Activated B cell treated with CpG ODN at 0.5 μM for 24 hours (primary cell): ENCODE measurements around the gene ERBB4. TPM values are rescaled to one million over a fixed set of nuclear protein-coding genes. Genes with fewer than 3 reads are reported as not detected.

Experiments used
- ATAC-seq: fragments of 200-7000 bp; cut with Tn5 transposase; one replicate; pipeline ENCODE4 v1.10.0; 2021; ENCODE audit warnings: low read depth, mild to moderate bottlenecking, moderate library complexity
- CTCF ChIA-PET: fragments of 350-600 bp; sonication (Branson Sonifier 250); formaldehyde crosslinking; loops from one replicate; lab custom pipeline; 2021; ENCODE audit warnings: antibody characterized with exemption; lab: Charles Lee
- POLR2A ChIA-PET: fragments of 350-600 bp; sonication (Branson Sonifier 250); formaldehyde crosslinking; loops from one replicate; lab custom pipeline; 2021; ENCODE audit warnings: antibody characterized with exemption; lab: Charles Lee
- DNase-seq: peaks from one replicate; pipeline ENCODE4 v3.0.0; 2022
- H3K27ac Mint-ChIP-seq: one replicate; pipeline ENCODE4 v1.8.0; 2020; ENCODE audit warnings: mixed read lengths
- H3K27me3 Mint-ChIP-seq: one replicate; pipeline ENCODE4 v1.8.0; 2021; ENCODE audit warnings: mixed read lengths
- H3K36me3 Mint-ChIP-seq: one replicate; pipeline ENCODE4 v1.8.0; 2021; ENCODE audit warnings: low read depth, mixed read lengths
- H3K4me1 Mint-ChIP-seq: one replicate; pipeline ENCODE4 v1.8.0; 2021; ENCODE audit warnings: mixed read lengths
- H3K4me3 Mint-ChIP-seq: one replicate; pipeline ENCODE4 v1.8.0; 2020; ENCODE audit warnings: mild to moderate bottlenecking, mixed read lengths
- H3K9me3 Mint-ChIP-seq: one replicate; pipeline ENCODE4 v1.8.0; 2020; ENCODE audit warnings: mixed read lengths
- CTCF ChIP-seq: fragments of 200-600 bp; IDR thresholded peaks from one replicate; pipeline ENCODE4 v1.8.0; 2022; ENCODE audit warnings: antibody characterized with exemption, mild to moderate bottlenecking
- intact Hi-C: fragments of 100-400 bp; cut with micrococcal nuclease; formaldehyde crosslinking; loops from one replicate; pipeline ENCODE4 v1.15.1; 2024
- total RNA-seq: library from RNA; stranded (reverse); gene quantifications from 2 replicates; pipeline ENCODE4 v1.2.3, GENCODE V29; 2022

Gene ERBB4
- total RNA-seq, 1 donor from 2014 or later = not detected

- Mint-ChIP-seq H3K27ac (no peak overlapping the region), H3K4me3 (no peak overlapping the region), H3K4me1 (no peaks in the 10 kb centered on the region), H3K36me3 (no peaks in the 10 kb centered on the region), H3K9me3 (peaks cover 2% of the 10 kb centered on the region), H3K27me3 (no peaks in the 10 kb centered on the region)
- POLR2A ChIA-PET = no interaction called here
- ATAC-seq (no peak), DNase-seq (no peak)
- TF ChIP-seq CTCF = no peak
- intact Hi-C loops = no loop called here
- CTCF ChIA-PET = no interaction called here
These were observed 438.9 kb downstream of the ERBB4 start for GRCh38 chr2:212099658-212100057.

- no peak overlapping the region for H3K4me3 Mint-ChIP-seq
- no peak for DNase-seq
- intact Hi-C loops = no loop called here
- no peak for ATAC-seq
- no peak overlapping the region for H3K27ac Mint-ChIP-seq
- TF ChIP-seq CTCF = no peak
- H3K27me3 Mint-ChIP-seq = no peaks in the 10 kb centered on the region
- peaks cover 2% of the 10 kb centered on the region for H3K9me3 Mint-ChIP-seq
- H3K36me3 Mint-ChIP-seq = no peaks in the 10 kb centered on the region
- POLR2A ChIA-PET = no interaction called here
- no peaks in the 10 kb centered on the region for H3K4me1 Mint-ChIP-seq
- CTCF ChIA-PET = no interaction called here
These were observed 439.6 kb downstream of the ERBB4 start for GRCh38 chr2:212098966-212099365.

- Mint-ChIP-seq H3K4me3 (no peak overlapping the region), H3K27ac (no peak overlapping the region), H3K4me1 (no peaks in the 10 kb centered on the region), H3K27me3 (no peaks in the 10 kb centered on the region), H3K9me3 (no peaks in the 10 kb centered on the region), H3K36me3 (no peaks in the 10 kb centered on the region)
- ATAC-seq = no peak
- ChIA-PET CTCF (no interaction called here), POLR2A (no interaction called here)
- no peak for TF ChIP-seq CTCF
- no peak for DNase-seq
- intact Hi-C loops = no loop called here
These were observed 441.6 kb downstream of the ERBB4 start for GRCh38 chr2:212097001-212097400.

- intact Hi-C loops = no loop called here
- no peak for TF ChIP-seq CTCF
These were observed 448.7 kb downstream of the ERBB4 start for GRCh38 chr2:212089873-212090272.

GRCh38 chr2:212088353-212088752 is 450.2 kb downstream of the ERBB4 start:
- Mint-ChIP-seq H3K27ac (no peak overlapping the region), H3K4me1 (no peaks in the 10 kb centered on the region), H3K4me3 (no peak overlapping the region), H3K36me3 (no peaks in the 10 kb centered on the region), H3K9me3 (no peaks in the 10 kb centered on the region), H3K27me3 (no peaks in the 10 kb centered on the region)
- ChIA-PET CTCF (no interaction called here), POLR2A (no interaction called here)
- ATAC-seq = no peak
- intact Hi-C loops = no loop called here
- TF ChIP-seq CTCF = no peak
- no peak for DNase-seq

More at GRCh38 chr2:212089873-212090272, 448.7 kb downstream of the ERBB4 start:
- no peak overlapping the region for H3K27ac Mint-ChIP-seq
- ChIA-PET CTCF (no interaction called here), POLR2A (no interaction called here)
- H3K27me3 Mint-ChIP-seq = no peaks in the 10 kb centered on the region
- H3K36me3 Mint-ChIP-seq = no peaks in the 10 kb centered on the region
- DNase-seq (no peak), ATAC-seq (no peak)
- H3K4me3 Mint-ChIP-seq = no peak overlapping the region
- no peaks in the 10 kb centered on the region for H3K4me1 Mint-ChIP-seq
- no peaks in the 10 kb centered on the region for H3K9me3 Mint-ChIP-seq
